Ovary (tissue), 9 donors: Measurements from ENCODE around the gene HMSD. TPM values are rescaled to one million over a fixed set of nuclear protein-coding genes. Genes with fewer than 3 reads are reported as not detected.
"Not testable (repeated sequence)": the region's sequence is repeated elsewhere in the genome, so short reads cannot be mapped to it uniquely, and the experiment has no call there.

Experiments used
- DNase-seq, 5 donors: peaks; one replicate each; pipeline ENCODE4 v3.0.0-alpha.2; 2019 to 2020
- H3K27ac ChIP-seq, 2 donors: fragments of 200-600 bp; one replicate each; pipeline versions ENCODE4 v1.5.1 to v1.8.0; 2019 to 2022
- H3K27me3 ChIP-seq: fragments of 200-600 bp; one replicate; pipeline ENCODE4 v1.8.0; 2022
- H3K36me3 ChIP-seq: fragments of 200-600 bp; sonication (generic); one replicate; pipeline ENCODE4 v1.5.1; 2019
- H3K4me1 ChIP-seq: one replicate; pipeline ENCODE4 v1.8.1; 2013; ENCODE audit warnings: mild to moderate bottlenecking, moderate library complexity; ENCODE audit not compliant: insufficient read depth
- H3K4me3 ChIP-seq: fragments of 200-600 bp; sonication (generic); one replicate; pipeline ENCODE4 v1.5.1; 2017
- H3K9me3 ChIP-seq, 2 donors: fragments of 200-600 bp in 1 of 2; sonication (generic) in 1 of 2; one replicate each; pipeline versions ENCODE4 v1.5.1 to v1.8.1; 2013 to 2019; ENCODE audit warnings: mild to moderate bottlenecking in 1 of 2, moderate library complexity in 1 of 2
- EP300 ChIP-seq: sonication (generic); formaldehyde crosslinking; IDR thresholded peaks from one replicate; pipeline ENCODE4 v1.6.1; 2017; ENCODE audit warnings: antibody characterized with exemption
- POLR2A ChIP-seq: fragments of 450-650 bp; IDR thresholded peaks from one replicate; pipeline ENCODE4 v1.6.1; 2017; ENCODE audit warnings: antibody characterized with exemption, mild to moderate bottlenecking, moderate library complexity
- WGBS, 3 donors: extraction: QIAGEN DNeasy Blood & Tissue Kit in 1 of 3; methylation state at CpG; one replicate each; pipeline versions ENCODE4 v1.1.5 to v1.1.7; 2013 to 2017; 5-methylcytosine and 5-hydroxymethylcytosine counted together
- intact Hi-C, 4 donors: fragments of 100-400 bp; cut with DNase I; formaldehyde crosslinking; loops; one replicate each; pipeline versions ENCODE4 v1.11.0 to v1.15.1; 2022 to 2023
- polyA plus RNA-seq, 2 donors: library from polyadenylated mRNA; stranded (reverse); fragments of 200-250 nt in 1 of 2; fragments of 350-450 nt in 1 of 2; fragmentation: Illumina TruSeq in 1 of 2; extraction: RNeasy Lipid Tissue Mini Kit (QIAGEN cat#74804) in 1 of 2; gene quantifications; one replicate each; pipeline ENCODE4 v1.2.3, GENCODE V29; 2013 to 2014
- total RNA-seq, 7 donors: library from RNA; depleted of rRNA in 2 of 7; stranded (reverse); fragments of >200 nt in 2 of 7; fragmentation: NEBNext Ultra II Directional in 3 of 7; extraction: Animal tissue kit (Norgen Biotek cat#: 25700) in 3 of 7; gene quantifications; one replicate each; pipeline versions ENCODE4 v1.1.0 to v1.2.4, GENCODE V29; 2016 to 2023
- TF ChIP-seq, protein P1 (sequence below), 3 donors: fragments of 450-650 bp in 2 of 3; fragments of 200-600 bp in 1 of 3; IDR thresholded peaks; one replicate each; pipeline versions ENCODE4 v1.5.1 to v1.8.0; 2016 to 2022; ENCODE audit warnings: antibody characterized with exemption in 3 of 3, mild to moderate bottlenecking in 1 of 3
- donor health status: DM: no; HTN: no; CAD: no; lungs with moderate emphysema.
- donor health status: DM: no; HTN: no; CAD: no.
- donor health status: Bipolar disorder and iron deficiency.
- donor health status: DM: yes; HTN: yes; CAD: no.
- donor health status: DM: no; HTN: no; CAD: no.
- donor health status: DM: yes; HTN: yes; CAD: no.

The HMSD gene
- total and polyA plus RNA-seq, 9 donors, result 0.02 to 2.0 (median 0.08) TPM; not detected in 6

DNA sequence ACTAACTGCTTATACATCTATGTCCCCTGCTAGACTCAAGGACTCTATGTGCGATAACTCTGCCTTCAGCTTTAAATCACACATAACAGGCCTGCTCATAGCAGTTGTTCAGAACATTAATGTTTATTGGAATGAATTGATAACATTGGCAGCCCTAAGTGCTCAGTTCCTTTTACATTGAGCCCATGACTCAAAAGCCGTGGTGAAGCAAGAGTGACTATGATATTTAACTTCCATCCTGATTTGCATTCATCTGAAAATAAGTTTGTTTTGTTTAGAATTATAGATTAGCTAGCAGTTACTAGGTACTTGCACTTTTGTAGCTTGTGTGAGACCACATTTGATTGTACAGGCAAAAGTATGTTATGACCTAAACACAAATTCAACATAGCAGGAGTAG, 27.1 kb upstream of the HMSD start:
- 63 to 85% (median 65%) methylated on average over 2 of the region's 2 CpGs for WGBS, 3 donors
- intact Hi-C loops, result no loop called here

DNA sequence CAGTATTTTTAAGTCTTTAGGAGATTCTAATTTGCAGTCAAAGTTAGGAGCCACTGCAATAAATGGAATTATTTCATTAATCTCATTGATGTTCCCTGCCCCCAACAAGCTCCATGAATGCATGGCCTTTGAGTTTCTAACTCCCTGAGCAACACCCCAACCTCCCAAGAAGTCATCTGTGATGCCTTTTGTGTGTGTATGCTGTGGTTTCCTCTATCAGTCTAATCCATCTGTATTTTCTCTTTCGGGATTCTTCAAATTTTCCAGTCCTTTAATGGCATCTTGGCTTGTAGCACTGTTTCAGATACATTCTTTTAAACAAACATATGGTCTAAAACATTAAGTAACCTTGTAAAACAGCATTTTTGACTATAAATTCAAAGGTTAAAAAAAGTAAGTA, 24.6 kb upstream of the HMSD start:
- Histone ChIP-seq H3K4me3 (no peak overlapping the region), H3K27ac (no peak overlapping the region), H3K27me3 (no peaks in the 10 kb centered on the region), H3K4me1 (no peaks in the 10 kb centered on the region), H3K9me3 (no peaks in the 10 kb centered on the region), H3K36me3 (no peaks in the 10 kb centered on the region)
- TF ChIP-seq POLR2A, result no peak
- TF ChIP-seq EP300, result no peak
- TF ChIP-seq, protein P1, sequence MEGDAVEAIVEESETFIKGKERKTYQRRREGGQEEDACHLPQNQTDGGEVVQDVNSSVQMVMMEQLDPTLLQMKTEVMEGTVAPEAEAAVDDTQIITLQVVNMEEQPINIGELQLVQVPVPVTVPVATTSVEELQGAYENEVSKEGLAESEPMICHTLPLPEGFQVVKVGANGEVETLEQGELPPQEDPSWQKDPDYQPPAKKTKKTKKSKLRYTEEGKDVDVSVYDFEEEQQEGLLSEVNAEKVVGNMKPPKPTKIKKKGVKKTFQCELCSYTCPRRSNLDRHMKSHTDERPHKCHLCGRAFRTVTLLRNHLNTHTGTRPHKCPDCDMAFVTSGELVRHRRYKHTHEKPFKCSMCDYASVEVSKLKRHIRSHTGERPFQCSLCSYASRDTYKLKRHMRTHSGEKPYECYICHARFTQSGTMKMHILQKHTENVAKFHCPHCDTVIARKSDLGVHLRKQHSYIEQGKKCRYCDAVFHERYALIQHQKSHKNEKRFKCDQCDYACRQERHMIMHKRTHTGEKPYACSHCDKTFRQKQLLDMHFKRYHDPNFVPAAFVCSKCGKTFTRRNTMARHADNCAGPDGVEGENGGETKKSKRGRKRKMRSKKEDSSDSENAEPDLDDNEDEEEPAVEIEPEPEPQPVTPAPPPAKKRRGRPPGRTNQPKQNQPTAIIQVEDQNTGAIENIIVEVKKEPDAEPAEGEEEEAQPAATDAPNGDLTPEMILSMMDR (IDR thresholded peaks at IDR 0.05), result no peak
- no peak for DNase-seq
- WGBS, 3 donors, result 59 to 77% (median 60%) methylated on average over 1 of the region's 1 CpG
- intact Hi-C loops, result no loop called here

More for the DNA sequence above, 27.1 kb upstream of the HMSD start:
- Histone ChIP-seq H3K27ac (no peak overlapping the region), H3K27me3 (no peaks in the 10 kb centered on the region), H3K4me1 (no peaks in the 10 kb centered on the region), H3K36me3 (no peaks in the 10 kb centered on the region), H3K9me3 (no peaks in the 10 kb centered on the region), H3K4me3 (no peak overlapping the region)
- TF ChIP-seq, protein P1 (IDR thresholded peaks at IDR 0.05), result no peak
- TF ChIP-seq POLR2A, result no peak
- no peak for TF ChIP-seq EP300
- no peak for DNase-seq

DNA sequence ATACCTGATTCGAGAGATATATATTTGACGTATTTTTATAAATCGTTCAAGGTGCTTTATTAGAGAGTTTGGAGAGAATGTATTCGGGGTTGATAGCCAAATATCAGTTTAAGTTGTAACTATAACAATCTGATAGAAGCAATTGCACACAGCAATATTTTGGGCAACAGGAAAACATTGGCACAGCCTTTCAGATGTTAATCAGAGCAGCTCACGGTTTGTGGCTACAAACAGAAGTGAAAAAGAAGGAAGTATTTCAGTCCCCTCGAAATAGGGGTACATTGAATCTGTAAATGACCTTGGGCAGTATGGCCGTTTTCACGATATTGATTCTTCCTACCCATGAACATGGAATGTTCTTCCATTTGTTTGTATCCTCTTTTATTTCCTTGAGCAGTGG, 20.8 kb upstream of the HMSD start:
- Histone ChIP-seq H3K27me3 (no peaks in the 10 kb centered on the region), H3K9me3 (no peaks in the 10 kb centered on the region), H3K27ac (no peak overlapping the region), H3K4me3 (no peak overlapping the region), H3K4me1 (no peaks in the 10 kb centered on the region), H3K36me3 (no peaks in the 10 kb centered on the region)
- 78 to 85% (median 79%) methylated on average over 8 of the region's 8 CpGs for WGBS, 3 donors
- TF ChIP-seq POLR2A (no peak), EP300 (no peak)
- TF ChIP-seq, protein P1 (IDR thresholded peaks at IDR 0.05), result no peak
- intact Hi-C loops, result no loop called here
- no peak for DNase-seq

DNA sequence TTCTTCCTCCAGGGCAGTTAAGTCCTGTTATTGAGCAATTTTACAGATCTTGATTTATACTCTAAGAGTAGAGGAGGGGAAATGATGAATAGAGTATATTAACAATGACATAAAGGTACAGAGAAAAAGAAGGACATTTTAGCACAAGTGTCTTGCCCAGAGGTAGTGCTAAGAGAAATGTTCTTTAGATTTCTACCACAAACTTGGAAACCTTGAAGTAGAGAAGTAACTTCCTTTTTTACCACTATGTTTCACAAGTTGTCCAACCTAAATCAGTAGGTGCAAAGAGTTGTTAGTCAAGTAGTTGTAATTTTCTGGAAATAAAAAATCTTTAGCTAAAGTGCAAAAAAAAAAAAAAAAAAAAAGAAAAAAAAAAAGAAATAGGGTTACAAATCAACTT, 19.7 kb upstream of the HMSD start:
- DNase-seq, H3K9me3 ChIP-seq, H3K4me1 ChIP-seq, H3K36me3 ChIP-seq, intact Hi-C loops, H3K27ac ChIP-seq, H3K4me3 ChIP-seq, H3K27me3 ChIP-seq: not testable (repeated sequence)

DNA sequence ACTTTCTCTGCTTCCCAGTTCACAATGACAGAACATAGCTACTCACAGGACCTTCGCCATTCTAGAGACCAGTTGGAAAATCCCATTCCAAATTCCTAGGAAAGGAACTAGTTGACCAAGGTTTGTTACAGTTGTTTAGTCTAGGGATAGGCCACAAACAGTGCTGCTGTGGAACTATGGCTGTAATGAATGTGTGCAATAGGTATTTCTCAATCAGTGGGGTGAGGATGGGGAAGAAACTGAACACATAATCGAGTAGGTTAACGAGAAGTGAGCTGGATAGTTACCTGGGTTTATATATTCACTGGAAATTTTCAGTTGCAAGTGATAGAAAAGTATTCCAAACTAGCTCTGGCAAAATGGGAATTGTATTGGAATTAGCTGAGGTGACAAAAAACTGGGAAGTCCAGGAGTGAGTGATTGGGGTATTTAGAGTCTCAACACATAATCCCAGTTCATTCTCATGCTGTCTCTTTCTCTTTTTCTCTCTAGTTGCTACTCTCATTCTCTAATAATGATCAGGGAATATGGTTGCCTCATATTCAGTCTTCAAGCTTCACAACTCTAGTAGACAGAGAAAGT, 18.2 kb upstream of the HMSD start:
- H3K9me3 ChIP-seq, result no peaks in the 10 kb centered on the region
- TF ChIP-seq POLR2A (no peak), EP300 (no peak)
- TF ChIP-seq, protein P1 (IDR thresholded peaks at IDR 0.05), result no peak
- H3K4me1 ChIP-seq, result no peaks in the 10 kb centered on the region
- H3K36me3 ChIP-seq, result no peaks in the 10 kb centered on the region
- H3K27ac ChIP-seq, result no peak overlapping the region
- no peaks in the 10 kb centered on the region for H3K27me3 ChIP-seq
- no peak for DNase-seq
- intact Hi-C loops, result no loop called here
- 84 to 89% (median 87%) methylated on average over 3 of the region's 3 CpGs for WGBS, 3 donors
- no peak overlapping the region for H3K4me3 ChIP-seq
